ENCODE measurements around the gene DOK7.

- no peak for TF ChIP-seq POLR2A (IDR thresholded peaks at IDR 0.05; ENCODE audit: low read depth, low read length)
- TF ChIP-seq POLR2AphosphoS5 (IDR thresholded peaks at IDR 0.05; ENCODE audit: low read depth, low read length), result no peak
Observed at GRCh38 chr4:3495204-3495975, 32.3 kb downstream of the DOK7 start.
